ENCODE results near the gene CGN. TPM values are rescaled to one million over a fixed set of nuclear protein-coding genes. Genes with fewer than 3 reads are reported as not detected.

Gene CGN, protein sequence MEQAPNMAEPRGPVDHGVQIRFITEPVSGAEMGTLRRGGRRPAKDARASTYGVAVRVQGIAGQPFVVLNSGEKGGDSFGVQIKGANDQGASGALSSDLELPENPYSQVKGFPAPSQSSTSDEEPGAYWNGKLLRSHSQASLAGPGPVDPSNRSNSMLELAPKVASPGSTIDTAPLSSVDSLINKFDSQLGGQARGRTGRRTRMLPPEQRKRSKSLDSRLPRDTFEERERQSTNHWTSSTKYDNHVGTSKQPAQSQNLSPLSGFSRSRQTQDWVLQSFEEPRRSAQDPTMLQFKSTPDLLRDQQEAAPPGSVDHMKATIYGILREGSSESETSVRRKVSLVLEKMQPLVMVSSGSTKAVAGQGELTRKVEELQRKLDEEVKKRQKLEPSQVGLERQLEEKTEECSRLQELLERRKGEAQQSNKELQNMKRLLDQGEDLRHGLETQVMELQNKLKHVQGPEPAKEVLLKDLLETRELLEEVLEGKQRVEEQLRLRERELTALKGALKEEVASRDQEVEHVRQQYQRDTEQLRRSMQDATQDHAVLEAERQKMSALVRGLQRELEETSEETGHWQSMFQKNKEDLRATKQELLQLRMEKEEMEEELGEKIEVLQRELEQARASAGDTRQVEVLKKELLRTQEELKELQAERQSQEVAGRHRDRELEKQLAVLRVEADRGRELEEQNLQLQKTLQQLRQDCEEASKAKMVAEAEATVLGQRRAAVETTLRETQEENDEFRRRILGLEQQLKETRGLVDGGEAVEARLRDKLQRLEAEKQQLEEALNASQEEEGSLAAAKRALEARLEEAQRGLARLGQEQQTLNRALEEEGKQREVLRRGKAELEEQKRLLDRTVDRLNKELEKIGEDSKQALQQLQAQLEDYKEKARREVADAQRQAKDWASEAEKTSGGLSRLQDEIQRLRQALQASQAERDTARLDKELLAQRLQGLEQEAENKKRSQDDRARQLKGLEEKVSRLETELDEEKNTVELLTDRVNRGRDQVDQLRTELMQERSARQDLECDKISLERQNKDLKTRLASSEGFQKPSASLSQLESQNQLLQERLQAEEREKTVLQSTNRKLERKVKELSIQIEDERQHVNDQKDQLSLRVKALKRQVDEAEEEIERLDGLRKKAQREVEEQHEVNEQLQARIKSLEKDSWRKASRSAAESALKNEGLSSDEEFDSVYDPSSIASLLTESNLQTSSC
- total RNA-seq (2022; extraction: Qiagen RNA extraction; ENCODE audit: low read depth), result 2.6 to 3.3 TPM (median 2.9 TPM) in 5 replicates

DNA sequence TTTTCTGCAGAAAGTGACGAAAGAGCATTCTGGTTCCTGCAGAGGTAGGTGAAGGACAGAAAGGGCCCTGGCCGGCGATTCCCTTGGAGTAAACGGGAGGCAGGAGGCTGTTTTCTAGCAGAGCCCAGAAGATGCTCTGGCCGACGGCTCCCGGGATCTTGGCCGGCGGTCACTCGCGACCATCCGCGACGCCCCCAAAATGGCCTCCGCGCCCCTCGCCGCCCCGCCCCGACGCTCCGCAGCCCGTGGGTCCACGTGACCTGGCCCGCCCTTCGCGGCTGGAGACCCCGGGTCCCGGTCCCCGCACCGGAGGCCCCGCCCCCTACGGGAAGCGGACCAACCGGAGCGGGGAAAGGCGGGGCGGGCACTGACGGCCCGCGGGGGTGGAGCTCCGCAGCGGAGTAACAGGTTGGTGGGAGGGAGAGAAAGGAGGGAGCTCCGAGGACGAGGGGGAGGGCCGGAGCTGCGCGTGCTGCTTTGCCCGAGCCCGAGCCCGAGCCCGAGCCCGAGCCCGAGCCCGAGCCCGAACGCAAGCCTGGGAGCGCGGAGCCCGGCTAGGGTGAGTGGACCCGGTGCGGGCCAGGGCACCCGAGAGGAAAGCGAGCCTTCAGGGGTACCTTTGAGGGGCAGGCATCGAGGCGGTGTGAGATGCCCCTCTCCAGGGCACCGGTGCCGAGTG is at the start of gene CGN:
TSS of gene CGN (plus strand) at position 431 of the 679 bp plus-strand sequence. CDS start 7,133 bp downstream, outside the sequence.

DNA sequence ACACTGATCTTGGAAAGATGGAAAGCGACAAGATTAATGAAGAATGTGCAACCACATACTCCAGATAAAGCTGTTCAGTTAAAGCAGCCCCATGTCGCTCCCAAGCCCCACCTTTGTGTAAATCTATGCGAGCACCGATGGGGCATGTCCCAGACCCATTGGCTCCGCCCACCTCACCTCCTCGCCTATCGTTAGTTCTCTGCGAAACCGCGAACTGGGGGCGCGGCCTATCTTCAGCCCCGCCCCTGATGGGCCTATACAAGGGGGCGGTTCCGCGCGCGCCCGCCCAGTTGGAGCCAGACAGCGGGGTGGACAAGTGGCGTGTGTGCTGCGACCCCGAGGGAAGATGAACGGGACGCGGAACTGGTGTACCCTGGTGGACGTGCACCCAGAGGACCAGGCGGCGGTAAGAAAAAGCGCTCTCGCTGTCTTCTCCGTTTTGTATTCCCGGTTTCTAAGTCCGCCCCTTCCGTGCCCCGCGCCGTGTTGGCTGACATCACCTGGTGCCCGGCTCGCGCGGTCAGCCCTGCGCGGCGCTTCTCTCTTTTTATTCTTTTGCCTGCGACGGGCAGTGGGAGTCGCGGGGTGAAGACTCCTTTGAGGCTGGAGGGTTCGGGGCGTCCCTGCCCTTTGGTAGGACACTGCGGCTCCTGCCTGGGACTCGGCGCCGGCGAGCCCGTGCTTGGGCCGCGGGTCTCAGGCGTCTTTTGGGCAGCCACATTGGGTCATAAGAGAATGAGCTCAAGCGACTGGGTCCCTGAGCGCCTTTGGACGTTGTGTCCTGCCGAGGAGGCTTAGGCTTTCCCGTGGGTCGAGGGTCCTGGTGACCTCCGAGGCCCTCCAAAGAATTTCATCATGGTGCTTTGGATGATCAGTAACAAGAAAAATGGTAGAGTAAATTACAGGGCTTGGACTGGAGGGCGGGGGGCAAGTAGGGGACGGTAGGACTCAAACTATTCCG is 29.1 kb downstream of the CGN start, which contains the start of gene TUFT1:
TSS of gene TUFT1 (plus strand) at position 289 of the 961 bp plus-strand sequence. CDS start at position 347, 58 bp downstream.

Other genes with a start within 250 kb of the CGN start
- gene ZNF687, start 229.1 kb upstream of the CGN start, total RNA-seq (2022; extraction: Qiagen RNA extraction; ENCODE audit: low read depth), result 10.8 to 14.8 TPM (median 12.6 TPM) in 5 replicates
- 23.4 to 27.4 TPM (median 27.0 TPM) in 5 replicates for gene PI4KB, start 184.0 kb upstream of the CGN start, total RNA-seq (2022; extraction: Qiagen RNA extraction; ENCODE audit: low read depth)
- 20.1 to 24.6 TPM (median 23.8 TPM) in 5 replicates for gene RFX5, start 164.1 kb upstream of the CGN start, total RNA-seq (2022; extraction: Qiagen RNA extraction; ENCODE audit: low read depth)
- 6.1 to 8.0 TPM (median 6.9 TPM) in 5 replicates for gene SELENBP1, start 138.7 kb upstream of the CGN start, total RNA-seq (2022; extraction: Qiagen RNA extraction; ENCODE audit: low read depth)
- 379 to 439 TPM (median 422 TPM) in 5 replicates for gene PSMB4, start 111.8 kb upstream of the CGN start, total RNA-seq (2022; extraction: Qiagen RNA extraction; ENCODE audit: low read depth)
- gene POGZ, start 51.9 kb upstream of the CGN start, total RNA-seq (2022; extraction: Qiagen RNA extraction; ENCODE audit: low read depth), result 17.0 to 23.7 TPM (median 18.9 TPM) in 5 replicates
- 9.7 to 11.6 TPM (median 10.3 TPM) in 5 replicates for gene TUFT1, start 28.9 kb downstream of the CGN start, total RNA-seq (2022; extraction: Qiagen RNA extraction; ENCODE audit: low read depth)
- 7.9 to 11.6 TPM (median 8.1 TPM) in 5 replicates for gene SNX27, start 100.7 kb downstream of the CGN start, total RNA-seq (2022; extraction: Qiagen RNA extraction; ENCODE audit: low read depth)
- 0.05 TPM in 1 of 5 replicates, not detected in the others for gene CELF3, start 205.4 kb downstream of the CGN start, total RNA-seq (2022; extraction: Qiagen RNA extraction; ENCODE audit: low read depth)
- not detected in 5 replicates for gene RIIAD1, start 210.1 kb downstream of the CGN start, total RNA-seq (2022; extraction: Qiagen RNA extraction; ENCODE audit: low read depth)

All from A549 treated with GW870086 at 1 μM for 4 hours (cell line).